ENCODE results near the gene RNF217. TPM values are rescaled to one million over a fixed set of nuclear protein-coding genes. Genes with fewer than 3 reads are reported as not detected.

RNF217 gene
- total RNA-seq, 1 experiment from 2014 or later, result 37.7 TPM

GRCh38 chr6:125102891-125103290, 140.7 kb downstream of the RNF217 start:
- ATAC-seq (no peak), DNase-seq (ENCODE audit: low read depth, low spot score) (no peak)
- Histone ChIP-seq H3K4me1 (ENCODE audit: control insufficient read depth, insufficient read depth, low read length) (0 out of 2 replicates have a peak, but pooled peaks cover 6% of the 10 kb centered on the region), H3K4me3 (ENCODE audit: low read depth in 2 of 2, low read length in 2 of 2) (no peak overlapping the region), H3K27ac (ENCODE audit: low read length) (no peak overlapping the region), H3K36me3 (ENCODE audit: control insufficient read depth, insufficient read depth, low read length) (no peaks in the 10 kb centered on the region), H3K9me3 (ENCODE audit: control insufficient read depth, insufficient read depth, low read depth, low read length) (no peaks in the 10 kb centered on the region), H3K27me3 (ENCODE audit: control insufficient read depth, insufficient read depth, low read length) (no peaks in the 10 kb centered on the region; the same call in 1 of the 2 replicates)
- intact Hi-C loops (cut with micrococcal nuclease; ENCODE audit: unreplicated experiment), result no loop called here
- TF ChIP-seq TCF7L2 (IDR thresholded peaks at IDR 0.05; ENCODE audit: low read depth, low read length) (no peak), CTCF (IDR thresholded peaks at IDR 0.05) (no peak), REST (IDR thresholded peaks at IDR 0.05; ENCODE audit: insufficient read depth in 1 of 2, low read depth in 2 of 2, low read length in 1 of 2) (no peak), POLR2AphosphoS5 (IDR thresholded peaks at IDR 0.05; ENCODE audit: low read depth, low read length) (no peak)
- ChIA-PET POLR2A (no interaction called here), CTCF (no interaction called here)
- in situ Hi-C loops (cut with HindIII; ENCODE audit: low pct_unique_long_range_greater_than_20kb, low sequenced_read_pairs), result no loop called here
- no TSS peak for BruUV-seq (replicated peaks)

GRCh38 chr6:125104425-125104824, 142.2 kb downstream of the RNF217 start:
- ChIA-PET POLR2A (no interaction called here), CTCF (no interaction called here)
- in situ Hi-C loops (cut with HindIII; ENCODE audit: low pct_unique_long_range_greater_than_20kb, low sequenced_read_pairs) (no loop called here), intact Hi-C loops (cut with micrococcal nuclease; ENCODE audit: unreplicated experiment) (no loop called here)
- BruUV-seq (replicated peaks), result no TSS peak
- Histone ChIP-seq H3K4me3 (ENCODE audit: low read depth in 2 of 2, low read length in 2 of 2) (no peak overlapping the region), H3K36me3 (ENCODE audit: control insufficient read depth, insufficient read depth, low read length) (no peaks in the 10 kb centered on the region), H3K9me3 (ENCODE audit: control insufficient read depth, insufficient read depth, low read depth, low read length) (peaks cover 2% of the 10 kb centered on the region; the same call in 1 of the 2 replicates), H3K27me3 (ENCODE audit: control insufficient read depth, insufficient read depth, low read length) (no peaks in the 10 kb centered on the region; the same call in 1 of the 2 replicates), H3K4me1 (ENCODE audit: control insufficient read depth, insufficient read depth, low read length) (no peaks in the 10 kb centered on the region), H3K27ac (ENCODE audit: low read length) (no peak overlapping the region)
- TF ChIP-seq SIN3A (IDR thresholded peaks at IDR 0.05; ENCODE audit: borderline replicate concordance, insufficient read depth, low read depth, low read length), result no peak
- no peak for TF ChIP-seq CTCF (IDR thresholded peaks at IDR 0.05)
- no peak for TF ChIP-seq POLR2AphosphoS5 (IDR thresholded peaks at IDR 0.05; ENCODE audit: low read depth, low read length)
- TF ChIP-seq REST (IDR thresholded peaks at IDR 0.05; ENCODE audit: insufficient read depth in 1 of 2, low read depth in 2 of 2, low read length in 1 of 2), result no peak
- no peak for TF ChIP-seq TCF7L2 (IDR thresholded peaks at IDR 0.05; ENCODE audit: low read depth, low read length)
- DNase-seq (ENCODE audit: low read depth, low spot score), result no peak
- no peak for ATAC-seq
